SIG-M5 treated with dmso at 0.1 percent for 504 hours (cell line): ENCODE measurements around the gene HERPUD2.
A peak's percentile ranks its signal among the peaks of the same experiment; 100 is the strongest.
"Not testable (repeated sequence)": the region's sequence is repeated elsewhere in the genome, so short reads cannot be mapped to it uniquely, and the experiment has no call there.

Experiments used
- DNase-seq: peaks from one replicate; lab custom pipeline; 2025; ENCODE audit not compliant: unreplicated experiment; lab: John Stamatoyannopoulos, UW

Gene HERPUD2

DNA sequence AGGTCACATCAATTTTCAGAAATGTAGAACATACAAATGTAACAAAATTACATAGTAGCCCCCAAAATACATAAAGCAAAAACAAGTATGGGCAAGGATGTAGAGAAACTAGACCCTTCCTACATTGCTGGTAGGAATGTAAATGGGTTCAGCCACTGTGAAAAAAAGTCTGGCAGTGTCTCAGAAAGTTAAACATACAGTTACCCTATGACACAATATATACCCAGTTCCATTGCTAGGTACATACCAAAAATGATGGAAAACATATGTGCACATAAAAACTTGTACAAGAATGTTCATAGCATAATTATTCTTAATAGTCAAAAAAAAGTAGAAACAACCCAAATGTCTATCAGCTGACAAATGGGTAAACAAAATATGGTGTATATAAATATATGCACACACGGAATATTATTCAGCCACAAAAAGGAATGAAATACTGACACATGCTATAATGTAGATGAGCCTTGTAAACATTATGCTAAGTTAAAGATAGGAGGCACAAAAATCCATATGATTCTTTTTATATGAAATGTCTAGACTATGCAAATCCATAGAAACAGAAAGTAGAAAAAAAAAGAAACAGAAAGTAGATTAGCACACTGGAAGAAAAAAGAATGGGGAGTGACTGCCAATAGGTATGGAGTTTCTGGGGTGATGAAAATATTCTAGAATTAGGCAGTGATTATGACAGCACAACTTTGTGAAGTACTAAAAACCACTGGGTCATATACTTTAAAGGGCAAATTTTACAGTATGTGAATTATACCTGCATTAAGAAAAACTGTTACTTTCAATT, 13.5 kb downstream of the HERPUD2 start:
- no peak for DNase-seq

- no peak for DNase-seq
Observed at GRCh38 chr7:35680403-35681013, 14.4 kb downstream of the HERPUD2 start.

DNA sequence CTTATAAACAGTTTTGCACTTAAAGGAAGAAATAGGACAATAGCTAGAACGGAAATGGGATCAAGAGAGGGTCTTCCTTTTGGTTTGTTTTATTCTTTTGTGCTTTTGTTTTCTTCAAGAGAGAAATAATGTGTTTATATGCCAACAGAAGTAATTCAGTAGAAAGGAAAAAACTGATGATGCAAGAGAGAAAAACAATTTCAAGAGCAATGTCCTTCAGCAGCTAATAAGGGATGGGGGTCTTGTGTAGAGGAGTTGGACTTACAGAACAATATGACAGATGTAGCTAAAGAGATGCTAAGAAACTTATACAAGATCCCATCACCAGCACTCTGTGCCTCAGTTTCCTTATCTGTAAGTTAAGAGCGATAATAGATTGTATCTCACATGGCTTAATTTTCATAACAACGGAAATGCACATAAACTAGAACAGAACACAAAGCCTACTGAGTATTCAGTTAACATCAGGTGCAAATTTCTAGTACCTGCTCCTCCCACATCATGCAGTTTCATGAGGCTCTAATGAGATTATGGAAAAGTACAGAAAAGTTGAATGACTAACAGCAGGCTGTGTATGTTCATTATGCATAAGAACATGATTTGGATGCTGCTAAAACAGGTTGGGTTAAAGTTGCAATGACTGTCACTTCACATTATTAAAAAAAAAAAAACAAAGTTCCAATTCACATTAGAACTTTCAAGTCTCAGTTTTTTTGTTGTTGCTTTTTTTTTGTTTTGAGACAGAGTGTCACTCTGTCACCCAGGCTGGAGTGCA, 17.2 kb downstream of the HERPUD2 start:
- no peak for DNase-seq

- DNase-seq = no peak
Observed at GRCh38 chr7:35676211-35676610, 18.7 kb downstream of the HERPUD2 start.

GRCh38 chr7:35670856-35671569, 23.9 kb downstream of the HERPUD2 start:
- no peak for DNase-seq

- not testable (repeated sequence) for DNase-seq
Observed at GRCh38 chr7:35660411-35660810, 34.5 kb downstream of the HERPUD2 start.

DNA sequence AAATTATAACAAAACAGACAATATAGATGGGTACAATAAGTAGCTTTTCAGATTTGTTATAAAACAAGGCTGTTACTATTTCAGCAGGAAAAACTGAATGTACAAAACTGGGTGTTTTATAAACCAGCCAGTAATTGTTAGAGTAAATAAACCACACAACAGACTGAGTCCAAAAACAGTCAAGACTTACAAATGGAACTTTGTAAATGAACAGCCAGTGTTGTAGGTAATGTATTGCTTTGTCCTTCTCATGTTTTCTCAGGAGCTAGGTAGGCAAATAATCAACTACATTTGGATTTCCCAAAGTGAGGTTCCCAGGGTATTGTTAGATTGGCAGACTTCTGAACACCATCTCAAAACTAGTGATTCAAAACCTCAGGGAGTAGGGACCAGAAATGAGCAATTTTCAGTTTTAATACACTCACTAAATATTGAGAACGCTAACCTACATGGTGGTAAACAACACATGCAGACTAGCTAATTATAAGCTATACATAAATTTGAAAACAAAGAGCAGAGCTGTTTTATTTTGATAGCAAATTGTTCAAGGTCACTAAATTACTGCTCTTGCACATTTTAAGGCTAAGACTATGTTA, 36.2 kb downstream of the HERPUD2 start:
- no peak for DNase-seq

- DNase-seq = no peak
Observed at GRCh38 chr7:35657125-35657524, 37.8 kb downstream of the HERPUD2 start.

DNA sequence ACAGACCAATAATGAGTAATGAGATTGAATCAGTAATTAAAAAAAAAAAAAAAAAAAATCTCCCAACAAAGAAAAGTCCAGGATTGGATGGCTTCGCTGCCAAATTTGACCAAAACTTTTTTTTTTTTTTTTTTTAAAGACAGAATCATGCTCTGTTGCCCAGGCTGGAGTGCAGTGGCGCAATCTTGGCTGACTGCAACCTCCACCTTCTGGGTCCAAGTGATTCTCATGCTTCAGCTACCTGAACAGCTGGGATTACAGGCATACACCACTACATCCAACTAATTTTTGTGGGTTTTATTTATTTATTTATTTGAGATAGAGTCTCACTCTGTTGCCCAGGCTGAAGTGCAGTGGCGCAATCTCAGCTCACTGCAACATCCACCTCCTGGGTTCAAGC, 40.4 kb downstream of the HERPUD2 start:
- DNase-seq = not testable (repeated sequence)

DNA sequence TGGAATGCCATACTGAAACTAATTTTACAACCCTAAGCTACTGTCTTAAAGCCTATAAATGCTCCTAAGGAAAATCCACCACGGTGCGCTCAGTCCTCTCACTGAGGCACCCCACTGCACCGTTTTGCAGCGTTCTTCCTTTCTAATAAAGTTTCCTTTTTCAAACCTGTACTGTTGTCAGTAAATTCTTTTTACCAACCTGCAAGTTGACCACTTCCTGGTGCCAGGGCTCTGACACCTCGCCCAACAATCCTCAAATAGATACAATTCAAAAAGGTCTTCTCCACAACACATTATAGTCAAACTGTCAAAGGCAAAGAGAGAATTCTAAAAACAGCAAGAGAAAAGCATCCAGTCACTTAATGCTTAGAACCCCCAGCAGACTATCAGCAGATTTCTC, 42.8 kb downstream of the HERPUD2 start:
- no peak for DNase-seq

DNA sequence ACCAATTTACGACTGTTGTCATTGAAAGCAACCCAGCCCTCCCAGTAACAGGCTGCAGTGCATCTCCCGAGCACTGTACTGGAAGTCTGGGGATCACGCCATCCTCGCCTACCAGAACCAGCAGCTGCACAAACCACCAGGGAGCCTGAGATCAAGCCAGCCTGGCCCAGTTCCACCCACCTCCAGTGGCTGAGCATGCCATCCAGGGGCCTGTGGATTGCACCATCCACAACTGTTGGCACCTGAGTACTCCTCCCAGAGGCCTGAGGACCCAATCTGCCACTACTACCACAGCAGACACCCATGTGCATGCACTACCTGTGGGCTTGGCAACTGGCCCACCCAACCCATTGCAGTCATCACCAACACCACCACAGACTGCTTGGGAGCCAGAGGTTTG, 44.2 kb downstream of the HERPUD2 start:
- DNase-seq = no peak

DNA sequence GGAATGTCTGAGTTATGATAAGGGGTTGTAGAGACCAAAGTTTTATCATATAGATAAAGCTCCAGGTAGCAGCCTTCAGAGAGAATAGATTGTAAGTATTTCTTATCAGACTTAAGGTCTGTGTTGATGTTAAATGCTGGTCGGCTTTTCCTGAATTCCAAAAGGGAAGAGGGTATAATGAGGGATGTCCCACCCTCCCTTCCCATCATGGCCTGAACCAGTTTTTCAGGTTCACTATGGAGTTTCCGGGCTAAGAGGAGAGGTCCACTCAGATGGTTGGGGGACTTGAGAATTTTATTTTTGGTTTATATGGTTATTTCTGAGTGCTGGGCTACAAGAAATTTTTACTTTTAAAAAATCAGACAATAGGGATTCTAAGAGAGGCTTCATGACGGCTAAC, 45.2 kb downstream of the HERPUD2 start:
- DNase-seq = no peak

DNA sequence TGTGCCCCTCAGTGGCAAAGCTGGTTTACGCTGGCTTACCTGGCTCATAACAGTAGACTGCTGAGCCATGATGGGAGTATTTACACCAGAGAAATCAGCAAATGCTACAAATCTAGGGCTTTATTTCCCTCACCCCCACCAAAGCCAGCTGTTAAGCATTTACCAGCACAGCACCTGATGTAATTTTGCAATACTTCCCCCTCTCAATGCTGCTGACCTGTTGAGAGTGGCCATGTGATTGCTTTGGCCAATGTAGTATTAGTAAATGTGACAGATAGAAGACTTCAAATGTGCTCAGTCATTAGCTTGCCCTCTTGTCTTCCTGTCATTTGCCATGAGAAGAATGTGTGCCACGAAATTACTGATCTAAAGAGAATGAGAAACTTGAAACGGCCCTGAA, 46.6 kb downstream of the HERPUD2 start:
- DNase-seq = no peak

DNA sequence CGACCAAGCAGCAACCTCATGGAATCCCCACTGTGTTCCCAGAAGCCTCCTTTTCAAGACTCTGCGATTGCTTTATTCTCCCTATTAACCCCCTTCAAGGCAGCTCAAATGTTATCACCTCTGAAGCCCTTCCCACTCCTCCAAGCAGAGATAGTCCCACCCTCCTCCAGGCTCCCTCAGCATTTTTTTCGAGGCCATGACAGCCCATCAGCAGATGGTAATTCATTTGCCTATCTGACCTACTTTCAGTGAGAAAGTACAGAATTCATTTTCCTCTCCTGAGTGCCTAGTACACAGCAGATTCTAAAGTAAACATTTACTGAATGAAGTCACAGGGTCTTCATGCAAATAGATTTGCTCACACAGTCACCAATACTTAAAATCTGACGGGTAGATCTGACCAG, 47.8 kb downstream of the HERPUD2 start:
- no peak for DNase-seq

DNA sequence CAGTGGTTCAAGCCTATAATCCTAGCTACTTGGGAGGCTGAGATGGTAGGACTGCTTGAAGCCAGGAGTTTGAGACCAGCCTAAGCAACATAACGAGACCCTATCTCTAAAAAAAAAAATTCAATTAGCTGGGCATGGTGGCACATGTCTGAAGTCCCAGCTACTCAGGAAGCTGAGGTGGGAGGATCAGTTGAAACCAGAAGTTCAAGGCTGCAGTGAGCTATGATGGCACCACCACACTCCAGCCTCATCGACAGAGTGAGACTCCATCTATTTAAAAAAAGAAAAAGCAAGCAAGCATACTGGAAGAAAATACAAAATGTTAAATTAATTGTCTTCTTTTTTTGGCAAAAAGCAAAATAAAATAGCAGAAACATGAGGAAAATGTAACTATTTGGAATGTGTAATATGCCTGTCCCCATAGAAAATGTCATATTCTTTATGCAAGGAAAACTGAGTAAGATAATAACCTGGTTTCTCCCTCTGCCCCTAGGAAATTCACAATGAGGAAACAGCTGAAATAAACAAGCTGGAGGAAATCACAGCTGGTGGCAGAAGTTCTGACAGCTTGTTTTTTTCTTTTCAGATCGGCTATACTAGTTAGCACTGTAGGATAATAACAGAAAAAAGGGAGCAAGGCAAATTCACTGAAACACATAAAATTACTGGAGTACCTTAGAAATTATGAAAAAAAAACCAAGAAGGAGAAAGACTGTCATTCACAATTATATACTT, 48.5 kb downstream of the HERPUD2 start:
- DNase-seq = no peak

DNA sequence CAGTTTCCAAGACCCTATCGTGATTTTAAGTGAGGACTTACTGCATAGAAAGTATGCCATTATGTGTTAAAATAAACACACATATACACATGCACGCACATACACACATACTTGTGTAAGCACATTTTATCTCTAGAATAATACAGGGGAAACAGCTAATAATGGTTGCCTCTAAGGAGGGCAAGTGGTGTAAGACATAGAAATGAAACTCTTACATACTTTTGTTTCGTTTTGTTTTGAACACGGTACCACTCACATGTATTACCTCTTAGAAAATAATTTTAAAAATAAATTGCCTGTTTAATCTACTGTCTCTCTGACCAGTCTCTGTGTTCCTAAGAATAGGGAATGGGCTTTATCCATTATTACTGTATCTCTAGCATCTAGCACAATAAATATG, 49.2 kb downstream of the HERPUD2 start:
- DNase-seq = no peak

- no peak for DNase-seq
Observed at GRCh38 chr7:35630024-35630972, 64.6 kb downstream of the HERPUD2 start.

GRCh38 chr7:35624299-35625186, 70.4 kb downstream of the HERPUD2 start:
- peak; percentile 54 for DNase-seq
